Mesendoderm (in vitro differentiated cells): ENCODE data around the gene CTNNA3.

ENCODE experiments used
- DNase-seq: peaks from one replicate; pipeline ENCODE4 v3.0.0; 2013
- H2AK5ac ChIP-seq: 2 replicates; pipeline ENCODE4 v1.6.1; 2013; ENCODE audit warnings: low read length, inconsistent platforms
- H2BK120ac ChIP-seq: 2 replicates; pipeline ENCODE4 v1.6.1; 2013; ENCODE audit warnings: low read depth, mild to moderate bottlenecking, low read length, moderate library complexity, mixed read lengths
- H2BK15ac ChIP-seq: replicated peaks from 2 replicates; pipeline ENCODE4 v1.6.1; 2013; ENCODE audit warnings: low read depth, mild to moderate bottlenecking, moderate library complexity
- H2BK5ac ChIP-seq: 2 replicates; pipeline ENCODE4 v1.6.1; 2013; ENCODE audit warnings: low read length, inconsistent platforms
- H3K18ac ChIP-seq: 2 replicates; pipeline ENCODE4 v1.6.1; 2013; ENCODE audit warnings: mild to moderate bottlenecking, low read length, mixed read lengths
- H3K23ac ChIP-seq: one replicate; pipeline ENCODE4 v1.6.1; 2013; ENCODE audit warnings: low read length
- H3K27ac ChIP-seq: 2 replicates; pipeline ENCODE4 v1.5.1; 2013; ENCODE audit warnings: low read depth, mild to moderate bottlenecking, inconsistent platforms, low read length, moderate library complexity
- H3K27me3 ChIP-seq: 2 replicates; pipeline ENCODE4 v1.6.1; 2013; ENCODE audit warnings: low read length, control low read depth, mild to moderate bottlenecking, inconsistent platforms; ENCODE audit not compliant: insufficient read depth, poor library complexity
- H3K36me3 ChIP-seq: 2 replicates; pipeline ENCODE4 v1.6.1; 2013; ENCODE audit warnings: low read length, inconsistent platforms; ENCODE audit not compliant: control insufficient read depth, insufficient read depth
- H3K4ac ChIP-seq: one replicate; pipeline ENCODE4 v1.6.1; 2013; ENCODE audit warnings: low read depth, mild to moderate bottlenecking, low read length, moderate library complexity
- H3K4me1 ChIP-seq: 2 replicates; pipeline ENCODE4 v1.6.1; 2013; ENCODE audit warnings: low read depth, low read length, inconsistent platforms; ENCODE audit not compliant: control insufficient read depth
- H3K4me2 ChIP-seq: 2 replicates; pipeline ENCODE4 v1.6.1; 2013; ENCODE audit warnings: low read length
- H3K4me3 ChIP-seq: 2 replicates; pipeline ENCODE4 v1.5.1; 2013; ENCODE audit warnings: mild to moderate bottlenecking, low read length
- H3K56ac ChIP-seq: one replicate; pipeline ENCODE4 v1.6.1; 2013; ENCODE audit warnings: low read length
- H3K79me1 ChIP-seq: 2 replicates; pipeline ENCODE4 v1.6.1; 2013; ENCODE audit warnings: low read length, inconsistent platforms
- H3K79me2 ChIP-seq: 2 replicates; pipeline ENCODE4 v1.6.1; 2013; ENCODE audit warnings: mild to moderate bottlenecking, low read length; ENCODE audit not compliant: control insufficient read depth, insufficient read depth
- H3K9ac ChIP-seq: 2 replicates; pipeline ENCODE4 v1.6.1; 2013; ENCODE audit warnings: low read length, inconsistent platforms
- H4K5ac ChIP-seq: one replicate; pipeline ENCODE4 v1.6.1; 2013; ENCODE audit warnings: low read length
- H4K8ac ChIP-seq: one replicate; pipeline ENCODE4 v1.6.1; 2013; ENCODE audit warnings: low read depth, mild to moderate bottlenecking, control low read depth, low read length, moderate library complexity
- WGBS: extraction: QIAGEN DNeasy Blood & Tissue Kit; methylation state at CpG from one replicate; pipeline ENCODE4 v1.1.7; 2013; ENCODE audit warnings: low lambda C conversion rate, missing lambda C conversion rate; ENCODE audit not compliant: insufficient coverage; ENCODE audit errors: extremely low coverage; 5-methylcytosine and 5-hydroxymethylcytosine counted together

The CTNNA3 gene

GRCh38 chr10:65894961-65895360 lies 1801.0 kb downstream of the CTNNA3 start:
- no peak overlapping the region for H4K8ac ChIP-seq
- H3K4me2 ChIP-seq = no peak overlapping the region
- H2BK5ac ChIP-seq = no peak overlapping the region
- H3K4me1 ChIP-seq = no peaks in the 10 kb centered on the region
- no peak overlapping the region for H3K27ac ChIP-seq
- no peak overlapping the region for H3K9ac ChIP-seq
- H4K5ac ChIP-seq = no peak overlapping the region
- no peak overlapping the region for H2BK15ac ChIP-seq
- H2AK5ac ChIP-seq = no peak overlapping the region
- H2BK120ac ChIP-seq = no peak overlapping the region
- H3K36me3 ChIP-seq = no peaks in the 10 kb centered on the region
- no peak for DNase-seq
- no peak overlapping the region for H3K56ac ChIP-seq
- H3K79me2 ChIP-seq = no peaks in the 10 kb centered on the region
- no CpG with 5 or more reads among the region's 7 CpGs for WGBS
- H3K79me1 ChIP-seq = no peaks in the 10 kb centered on the region
- H3K18ac ChIP-seq = no peak overlapping the region
- H3K4me3 ChIP-seq = no peak overlapping the region
- H3K4ac ChIP-seq = no peak overlapping the region
- no peak overlapping the region for H3K23ac ChIP-seq
- no peaks in the 10 kb centered on the region for H3K27me3 ChIP-seq

GRCh38 chr10:65894379-65894778 lies 1801.6 kb downstream of the CTNNA3 start:
- no peaks in the 10 kb centered on the region for H3K79me2 ChIP-seq
- no peak overlapping the region for H3K18ac ChIP-seq
- H3K4me2 ChIP-seq = no peak overlapping the region
- no peak overlapping the region for H2BK15ac ChIP-seq
- no peak overlapping the region for H4K5ac ChIP-seq
- H3K4me1 ChIP-seq = no peaks in the 10 kb centered on the region
- DNase-seq = no peak
- H2BK120ac ChIP-seq = no peak overlapping the region
- H3K23ac ChIP-seq = no peak overlapping the region
- H4K8ac ChIP-seq = no peak overlapping the region
- H3K56ac ChIP-seq = no peak overlapping the region
- WGBS = no CpG with 5 or more reads among the region's 4 CpGs
- H2BK5ac ChIP-seq = no peak overlapping the region
- no peaks in the 10 kb centered on the region for H3K27me3 ChIP-seq
- no peak overlapping the region for H3K4me3 ChIP-seq
- H3K27ac ChIP-seq = no peak overlapping the region
- H3K4ac ChIP-seq = no peak overlapping the region
- H3K36me3 ChIP-seq = no peaks in the 10 kb centered on the region
- no peak overlapping the region for H3K9ac ChIP-seq
- no peaks in the 10 kb centered on the region for H3K79me1 ChIP-seq
- no peak overlapping the region for H2AK5ac ChIP-seq

GRCh38 chr10:65893676-65894075 lies 1802.3 kb downstream of the CTNNA3 start:
- H3K36me3 ChIP-seq = no peaks in the 10 kb centered on the region
- DNase-seq = no peak

GRCh38 chr10:65892284-65892683 lies 1803.7 kb downstream of the CTNNA3 start:
- no peak for DNase-seq
- Histone ChIP-seq H3K27ac (no peak overlapping the region), H3K4me2 (no peak overlapping the region), H4K5ac (no peak overlapping the region), H3K36me3 (no peaks in the 10 kb centered on the region), H3K56ac (no peak overlapping the region), H3K27me3 (no peaks in the 10 kb centered on the region), H3K79me1 (no peaks in the 10 kb centered on the region), H3K79me2 (no peaks in the 10 kb centered on the region), H3K23ac (no peak overlapping the region), H3K18ac (no peak overlapping the region), H4K8ac (no peak overlapping the region), H2BK120ac (no peak overlapping the region), H3K4me3 (no peak overlapping the region), H2BK15ac (no peak overlapping the region), H2BK5ac (no peak overlapping the region), H3K4me1 (no peaks in the 10 kb centered on the region), H2AK5ac (no peak overlapping the region), H3K9ac (no peak overlapping the region), H3K4ac (no peak overlapping the region)
- WGBS = no CpG with 5 or more reads among the region's 3 CpGs

More at GRCh38 chr10:65893676-65894075, 1802.3 kb downstream of the CTNNA3 start:
- Histone ChIP-seq H3K9ac (no peak overlapping the region), H3K27ac (no peak overlapping the region), H3K4me3 (no peak overlapping the region), H3K27me3 (no peaks in the 10 kb centered on the region), H4K5ac (no peak overlapping the region), H2BK120ac (no peak overlapping the region), H2AK5ac (no peak overlapping the region), H3K4me1 (no peaks in the 10 kb centered on the region), H3K79me2 (no peaks in the 10 kb centered on the region), H3K56ac (no peak overlapping the region), H4K8ac (no peak overlapping the region), H2BK5ac (no peak overlapping the region), H2BK15ac (no peak overlapping the region), H3K18ac (no peak overlapping the region), H3K23ac (no peak overlapping the region), H3K4ac (no peak overlapping the region), H3K4me2 (no peak overlapping the region), H3K79me1 (no peaks in the 10 kb centered on the region)
- WGBS = no CpG with 5 or more reads among the region's 3 CpGs

GRCh38 chr10:65891073-65891981 lies 1804.7 kb downstream of the CTNNA3 start:
- H3K56ac ChIP-seq = no peak overlapping the region
- H3K4ac ChIP-seq = no peak overlapping the region
- H3K4me3 ChIP-seq = no peak overlapping the region
- H3K4me1 ChIP-seq = no peaks in the 10 kb centered on the region
- H3K9ac ChIP-seq = no peak overlapping the region
- no peak overlapping the region for H2BK15ac ChIP-seq
- no peak overlapping the region for H2BK120ac ChIP-seq
- WGBS = no CpG with 5 or more reads among the region's 3 CpGs
- no peak overlapping the region for H3K23ac ChIP-seq
- no peak overlapping the region for H2BK5ac ChIP-seq
- peak overlapping the region; percentile 39 for H4K8ac ChIP-seq
- no peak overlapping the region for H2AK5ac ChIP-seq
- no peaks in the 10 kb centered on the region for H3K27me3 ChIP-seq
- H3K18ac ChIP-seq = no peak overlapping the region
- H4K5ac ChIP-seq = no peak overlapping the region
- DNase-seq = peak; percentile 6
- no peaks in the 10 kb centered on the region for H3K79me2 ChIP-seq
- H3K79me1 ChIP-seq = no peaks in the 10 kb centered on the region
- H3K36me3 ChIP-seq = no peaks in the 10 kb centered on the region
- no peak overlapping the region for H3K27ac ChIP-seq
- H3K4me2 ChIP-seq = no peak overlapping the region

- H3K79me2 ChIP-seq = no peaks in the 10 kb centered on the region
- H3K4ac ChIP-seq = no peak overlapping the region
- H3K4me3 ChIP-seq = no peak overlapping the region
- H3K79me1 ChIP-seq = no peaks in the 10 kb centered on the region
- no peaks in the 10 kb centered on the region for H3K4me1 ChIP-seq
- H3K56ac ChIP-seq = no peak overlapping the region
- H3K27ac ChIP-seq = no peak overlapping the region
- no peak overlapping the region for H3K18ac ChIP-seq
- H4K5ac ChIP-seq = no peak overlapping the region
- H3K4me2 ChIP-seq = no peak overlapping the region
- H2AK5ac ChIP-seq = no peak overlapping the region
- H2BK120ac ChIP-seq = no peak overlapping the region
- DNase-seq = no peak
- H2BK15ac ChIP-seq = no peak overlapping the region
- H4K8ac ChIP-seq = no peak overlapping the region
- no peak overlapping the region for H2BK5ac ChIP-seq
- H3K9ac ChIP-seq = no peak overlapping the region
- H3K27me3 ChIP-seq = no peaks in the 10 kb centered on the region
- no peaks in the 10 kb centered on the region for H3K36me3 ChIP-seq
- no peak overlapping the region for H3K23ac ChIP-seq
Measured at GRCh38 chr10:65864529-65864928, 1831.5 kb downstream of the CTNNA3 start.
